Right renal pelvis (tissue), 4 donors: Measurements from ENCODE around the gene ELP6. TPM values are rescaled to one million over a fixed set of nuclear protein-coding genes. Genes with fewer than 3 reads are reported as not detected.
"Not testable (repeated sequence)": the region's sequence is repeated elsewhere in the genome, so short reads cannot be mapped to it uniquely, and the experiment has no call there.

ENCODE experiments used
- DNase-seq, 4 donors: peaks; one replicate each; pipeline ENCODE4 v3.0.0-alpha.2; 2013; ENCODE audit warnings: low read depth in 4 of 4, low spot score in 3 of 4, missing footprints in 1 of 4
- polyA plus RNA-seq, 4 donors: library from polyadenylated mRNA; unstranded; fragments of 120-200 nt; gene quantifications; one replicate each; pipeline ENCODE4 v1.2.1, GENCODE V29; 2013; ENCODE audit not compliant: insufficient read length in 4 of 4

Gene ELP6
- polyA plus RNA-seq, 4 donors: 38.7 to 42.4 (median 40.0) TPM

GRCh38 chr3:47515100-47515499 is 1.6 kb upstream of the ELP6 start:
- DNase-seq: no peak

GRCh38 chr3:47512416-47513124 is 942 bp downstream of the ELP6 start:
- peak in 1 of 4 donors; percentile 20 for DNase-seq

- not testable (repeated sequence) for DNase-seq
Observed at GRCh38 chr3:47505267-47505666, 8.2 kb downstream of the ELP6 start.

- no peak for DNase-seq
Observed at GRCh38 chr3:47504113-47504512, 9.4 kb downstream of the ELP6 start.

- DNase-seq: no peak
Observed at GRCh38 chr3:47503033-47503432, 10.5 kb downstream of the ELP6 start.

GRCh38 chr3:47496892-47497291 is 16.6 kb downstream of the ELP6 start:
- no peak for DNase-seq

- no peak for DNase-seq
Observed at GRCh38 chr3:47495886-47496285, 17.6 kb downstream of the ELP6 start.

GRCh38 chr3:47495111-47495510 is 18.4 kb downstream of the ELP6 start:
- DNase-seq: no peak

- DNase-seq: no peak
Observed at GRCh38 chr3:47491777-47492176, 21.7 kb downstream of the ELP6 start.

- no peak for DNase-seq
Observed at GRCh38 chr3:47491186-47491585, 22.3 kb downstream of the ELP6 start.

GRCh38 chr3:47487265-47487664 is 26.2 kb downstream of the ELP6 start:
- DNase-seq: no peak

GRCh38 chr3:47485812-47486211 is 27.7 kb downstream of the ELP6 start:
- no peak for DNase-seq

- DNase-seq: no peak
Observed at GRCh38 chr3:47482366-47482765, 31.1 kb downstream of the ELP6 start.

GRCh38 chr3:47481763-47482162 is 31.7 kb downstream of the ELP6 start:
- not testable (repeated sequence) for DNase-seq

- DNase-seq: not testable (repeated sequence)
Observed at GRCh38 chr3:47480267-47480666, 33.2 kb downstream of the ELP6 start.

- no peak for DNase-seq
Observed at GRCh38 chr3:47479826-47480160, 33.7 kb downstream of the ELP6 start.

- no peak for DNase-seq
Observed at GRCh38 chr3:47478022-47478421, 35.5 kb downstream of the ELP6 start.

GRCh38 chr3:47476644-47477199 is 36.8 kb downstream of the ELP6 start:
- no peak for DNase-seq

- no peak for DNase-seq
Observed at GRCh38 chr3:47476330-47476626, 37.2 kb downstream of the ELP6 start.

- peak; percentile 72 to 85 (median 75) for DNase-seq
Observed at GRCh38 chr3:47475570-47476329, 37.8 kb downstream of the ELP6 start, which contains the start of gene SCAP. SCAP (minus strand) TSS chr3:47475941; CDS start chr3:47442993, 32,948 bp downstream.

GRCh38 chr3:47475029-47475569 is 38.4 kb downstream of the ELP6 start:
- DNase-seq: peak in 3 of 4 donors; percentile 7 to 42 (median 19)

GRCh38 chr3:47473391-47473790 is 40.1 kb downstream of the ELP6 start:
- DNase-seq: no peak
